HCT116 (cell line): ENCODE data around the gene CHRNA4. TPM values are rescaled to one million over a fixed set of nuclear protein-coding genes. Genes with fewer than 3 reads are reported as not detected.

Experiments used
- ATAC-seq: fragments of 200-7000 bp; cut with Tn5 transposase; 2 replicates; pipeline ENCODE4 v1.9.1; 2020; ENCODE audit warnings: mild to moderate bottlenecking, moderate library complexity
- BruUV-seq: library from RNA; stranded (reverse); fragments of 400-500 nt; replicated peaks from 2 replicates; lab custom pipeline; 2021; lab: Mats Ljungman, UMichigan
- CTCF ChIA-PET: fragments of 300-600 bp; sonication (Branson Sonifier 250); formaldehyde crosslinking; loops from one replicate; lab custom pipeline; 2021; ENCODE audit warnings: antibody characterized with exemption; lab: Charles Lee
- POLR2A ChIA-PET: fragments of 300-600, 350-600 bp; sonication (Branson Sonifier 250); formaldehyde crosslinking; loops from one replicate; lab custom pipeline; 2021; ENCODE audit warnings: antibody characterized with exemption; lab: Charles Lee
- RAD21 ChIA-PET, 2 experiments: fragments of 300-600 bp; sonication (Branson Sonifier 250); formaldehyde crosslinking; loops; one replicate each; lab custom pipeline; 2023; ENCODE audit warnings: low total read pairs in 2 of 2; ENCODE audit not compliant: uncharacterized antibody in 2 of 2, unreplicated experiment in 2 of 2, low non-redundant PET in 1 of 2; lab: Charles Lee
- DNase-seq: peaks from one replicate; pipeline ENCODE4 v3.0.0-alpha.2; 2010; ENCODE audit warnings: low read depth, low spot score
- H2AFZ ChIP-seq: fragments of 200-600 bp; shearing (Covaris generic), sonication (generic); 2 replicates; pipeline ENCODE4 v1.6.1; 2017; ENCODE audit warnings: low read depth, mixed run types, mixed read lengths, antibody characterized with exemption, low read length; ENCODE audit not compliant: poor library complexity, severe bottlenecking
- H3K27ac ChIP-seq: 2 replicates; pipeline ENCODE4 v1.5.1; 2012; ENCODE audit warnings: low read depth, low read length
- H3K27me3 ChIP-seq: fragments of 200-600 bp; sonication (generic); 2 replicates; pipeline ENCODE4 v1.6.1; 2016; ENCODE audit warnings: mixed run types, low read length, mixed read lengths; ENCODE audit not compliant: insufficient read depth
- H3K36me3 ChIP-seq, 2 experiments: fragments of 200-500 bp in 1 of 2; fragments of 200-600 bp in 1 of 2; sonication (Bioruptor generic) in 1 of 2; sonication (generic) in 1 of 2; 2 replicates each; pipeline versions ENCODE4 v1.5.1 to v1.6.1; 2014 to 2016; ENCODE audit warnings: low read length in 2 of 2, inconsistent platforms in 1 of 2, mixed read lengths in 1 of 2, mixed run types in 1 of 2; ENCODE audit not compliant: insufficient read depth in 2 of 2, control insufficient read depth in 1 of 2
- H3K4me1 ChIP-seq, 2 experiments: fragments of 200-600 bp in 1 of 2; sonication (generic) in 1 of 2; 2 replicates each; pipeline versions ENCODE4 v1.5.1 to v1.6.1; 2012 to 2017; ENCODE audit warnings: low read length in 2 of 2, inconsistent platforms in 1 of 2, mild to moderate bottlenecking in 1 of 2, mixed read lengths in 1 of 2, mixed run types in 1 of 2, moderate library complexity in 1 of 2; ENCODE audit not compliant: insufficient read depth in 2 of 2, control insufficient read depth in 1 of 2
- H3K4me2 ChIP-seq: fragments of 200-600 bp; sonication (generic); 2 replicates; pipeline ENCODE4 v1.6.1; 2017; ENCODE audit warnings: mixed run types, low read length, mixed read lengths
- H3K4me3 ChIP-seq, 2 experiments: fragments of 200-600 bp in 1 of 2; sonication (generic) in 1 of 2; replicated peaks in 1 of 2; 2 replicates each; pipeline ENCODE4 v1.5.1; 2011 to 2016; ENCODE audit warnings: low read length in 2 of 2, control low read depth in 1 of 2, low read depth in 1 of 2, mild to moderate bottlenecking in 1 of 2, mixed read lengths in 1 of 2, mixed run types in 1 of 2
- H3K79me2 ChIP-seq: fragments of 200-600 bp; sonication (generic); 2 replicates; pipeline ENCODE4 v1.6.1; 2017; ENCODE audit warnings: mild to moderate bottlenecking, mixed run types, low read length, moderate library complexity, mixed read lengths; ENCODE audit not compliant: insufficient read depth
- H3K9ac ChIP-seq: fragments of 200-600 bp; sonication (generic); 2 replicates; pipeline ENCODE4 v1.6.1; 2016; ENCODE audit warnings: low read length, mixed read lengths
- H3K9me2 ChIP-seq: fragments of 200-600 bp; sonication (generic), shearing (Covaris generic); 2 replicates; pipeline ENCODE4 v1.6.1; 2017; ENCODE audit warnings: mixed run types, mild to moderate bottlenecking, moderate library complexity; ENCODE audit not compliant: insufficient read depth
- H3K9me3 ChIP-seq, 2 experiments: fragments of 200-500 bp in 1 of 2; fragments of 200-600 bp in 1 of 2; sonication (Bioruptor generic) in 1 of 2; sonication (generic) in 1 of 2; 2 replicates each; pipeline ENCODE4 v1.6.1; 2014 to 2017; ENCODE audit warnings: low read length in 2 of 2, mixed read lengths in 2 of 2, inconsistent platforms in 1 of 2, low read depth in 1 of 2, mild to moderate bottlenecking in 1 of 2, mixed run types in 1 of 2, moderate library complexity in 1 of 2; ENCODE audit not compliant: control insufficient read depth in 1 of 2, insufficient read depth in 1 of 2
- H4K20me1 ChIP-seq: fragments of 200-600 bp; sonication (generic), shearing (Covaris generic); 2 replicates; pipeline ENCODE4 v1.6.1; 2017; ENCODE audit warnings: mixed run types, mild to moderate bottlenecking, moderate library complexity; ENCODE audit not compliant: insufficient read depth
- CBX3 ChIP-seq: IDR thresholded peaks from 2 replicates; pipeline ENCODE4 v1.6.1; 2012; ENCODE audit warnings: low read depth
- CEBPB ChIP-seq: IDR thresholded peaks from 2 replicates; pipeline ENCODE4 v1.6.1; 2012; ENCODE audit warnings: low read depth
- EZH2 ChIP-seq: fragments of 200-600 bp; sonication (generic); IDR thresholded peaks from 2 replicates; pipeline ENCODE4 v1.6.1; 2017; ENCODE audit warnings: antibody characterized with exemption, mixed run types
- EZH2phosphoT487 ChIP-seq: fragments of 200-600 bp; IDR thresholded peaks from 2 replicates; pipeline ENCODE4 v1.6.1; 2018; ENCODE audit warnings: antibody characterized with exemption, borderline replicate concordance
- MAX ChIP-seq: IDR thresholded peaks from 2 replicates; pipeline ENCODE4 v1.6.1; 2012
- POLR2AphosphoS5 ChIP-seq: IDR thresholded peaks from 2 replicates; pipeline ENCODE4 v1.6.1; 2011; ENCODE audit warnings: mild to moderate bottlenecking, low read depth, low read length, moderate library complexity
- SIN3A ChIP-seq: IDR thresholded peaks from 2 replicates; pipeline ENCODE4 v1.6.1; 2012; ENCODE audit warnings: low read depth
- SP1 ChIP-seq: IDR thresholded peaks from 2 replicates; pipeline ENCODE4 v1.6.1; 2012; ENCODE audit warnings: low read depth
- YY1 ChIP-seq: IDR thresholded peaks from 2 replicates; pipeline ENCODE4 v1.6.1; 2011; ENCODE audit warnings: low read length, low read depth, moderate library complexity, mild to moderate bottlenecking; ENCODE audit not compliant: insufficient replicate concordance; ENCODE audit errors: extremely low read depth
- ZBTB33 ChIP-seq: IDR thresholded peaks from 2 replicates; pipeline ENCODE4 v1.6.1; 2011; ENCODE audit warnings: mild to moderate bottlenecking, low read length, moderate library complexity; ENCODE audit not compliant: insufficient replicate concordance; ENCODE audit errors: extremely low read depth
- ZFX ChIP-seq: fragments of 450-650 bp; IDR thresholded peaks from 2 replicates; pipeline ENCODE4 v1.6.1; 2017
- ZNF274 ChIP-seq: fragments of 200-500 bp; sonication (Bioruptor generic); IDR thresholded peaks from 2 replicates; pipeline ENCODE4 v1.6.1; 2014; ENCODE audit warnings: mild to moderate bottlenecking, low read depth, low read length, inconsistent platforms
- intact Hi-C: fragments of 100-400 bp; cut with micrococcal nuclease; formaldehyde crosslinking; loops from 2 replicates; pipeline ENCODE4 v1.10.0; 2022
- total RNA-seq: library from RNA; stranded (reverse); gene quantifications from one replicate; pipeline ENCODE4 v1.2.1, GENCODE V29; 2021; ENCODE audit not compliant: unreplicated experiment
- TF ChIP-seq, protein P1 (sequence below): IDR thresholded peaks from 2 replicates; pipeline ENCODE4 v1.6.1; 2012

The CHRNA4 gene
- total RNA-seq, 1 experiment from 2014 or later, result not detected

GRCh38 chr20:63337786-63338420 is 23.2 kb downstream of the CHRNA4 start:
- Histone ChIP-seq H3K4me3 (no peak overlapping the region), H3K27ac (no peak overlapping the region), H3K9ac (no peak overlapping the region), H3K9me3 (no peaks in the 10 kb centered on the region), H3K4me1 (no peaks in the 10 kb centered on the region), H3K79me2 (no peaks in the 10 kb centered on the region), H3K9me2 (no peaks in the 10 kb centered on the region), H3K27me3 (peaks cover 23% of the 10 kb centered on the region), H4K20me1 (no peaks in the 10 kb centered on the region), H3K4me2 (no peak overlapping the region), H3K36me3 (no peaks in the 10 kb centered on the region), H2AFZ (no peak overlapping the region)
- RAD21 ChIA-PET, result no interaction called here
- CTCF ChIA-PET, result no interaction called here
- POLR2A ChIA-PET, result no interaction called here
- no peak for ATAC-seq
- intact Hi-C loops, result no loop called here
- no peak for DNase-seq
- no TSS peak for BruUV-seq
- TF ChIP-seq SIN3A (no peak), CBX3 (no peak), CEBPB (no peak), ZNF274 (no peak), MAX (no peak), POLR2AphosphoS5 (no peak), YY1 (no peak), ZFX (no peak), SP1 (no peak), EZH2 (no peak), ZBTB33 (no peak), EZH2phosphoT487 (no peak)
- TF ChIP-seq, protein P1, sequence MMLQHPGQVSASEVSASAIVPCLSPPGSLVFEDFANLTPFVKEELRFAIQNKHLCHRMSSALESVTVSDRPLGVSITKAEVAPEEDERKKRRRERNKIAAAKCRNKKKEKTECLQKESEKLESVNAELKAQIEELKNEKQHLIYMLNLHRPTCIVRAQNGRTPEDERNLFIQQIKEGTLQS, result no peak
